ENCODE results near the gene GRIK4.

- no peak for TF ChIP-seq EZH2 (IDR thresholded peaks at IDR 0.05; ENCODE audit: borderline replicate concordance, low read depth, low read length)
- no peak for TF ChIP-seq MYC (IDR thresholded peaks at IDR 0.05; ENCODE audit: low read depth, low read length)
- no peak for TF ChIP-seq MYC (CRISPR knock-in tag; IDR thresholded peaks at IDR 0.05; ENCODE audit: borderline replicate concordance, low read depth)
- no peak for TF ChIP-seq POLR2A (conservative IDR thresholded peaks at IDR 0.05)
- TF ChIP-seq ZNF764 (CRISPR knock-in tag; IDR thresholded peaks at IDR 0.05; ENCODE audit: low read depth) = no peak
- TF ChIP-seq ETV1 (tag; conservative IDR thresholded peaks at IDR 0.05; ENCODE audit: low read depth) = no peak
- TF ChIP-seq SIN3A (IDR thresholded peaks at IDR 0.05; ENCODE audit: borderline replicate concordance in 2 of 2, control insufficient read depth in 1 of 2, low read depth in 2 of 2, low read length in 2 of 2) = no peak
- TF ChIP-seq CTCF (IDR thresholded peaks at IDR 0.05 in 2 of 3, conservative IDR thresholded peaks at IDR 0.05 in 1 of 3; ENCODE audit: insufficient read depth in 2 of 3, low read depth in 1 of 3, low read length in 3 of 3) = no peak
- TF ChIP-seq THAP12 (CRISPR knock-in tag; IDR thresholded peaks at IDR 0.05) = no peak
Observed at GRCh38 chr11:121004206-121004840, 492.8 kb downstream of the GRIK4 start.

All from K562 (cell line).